Adrenal gland (tissue), 12 donors: ENCODE results near the gene BAHCC1. TPM values are rescaled to one million over a fixed set of nuclear protein-coding genes. Genes with fewer than 3 reads are reported as not detected.

Experiments used
- DNase-seq, 7 donors: peaks; one replicate each; pipeline ENCODE4 v3.0.0-alpha.2; 2019 to 2020
- H3K27ac ChIP-seq, 5 donors: fragments of 200-600 bp; sonication (generic) in 4 of 5; 1 replicate in 3 of 5; 2 replicates in 2 of 5; pipeline versions ENCODE4 v1.5.1 to v1.8.0; 2016 to 2020; ENCODE audit warnings: mild to moderate bottlenecking in 1 of 5
- H3K27me3 ChIP-seq: fragments of 200-600 bp; 2 replicates; pipeline ENCODE4 v1.8.0; 2021
- H3K36me3 ChIP-seq, 2 donors: fragments of 200-600 bp; replicated peaks in 1 of 2; 1 replicate in 1 of 2; 2 replicates in 1 of 2; pipeline versions ENCODE4 v1.5.1 to v1.8.0; 2018 to 2022
- H3K4me1 ChIP-seq, 2 donors: fragments of 200-600 bp; replicated peaks in 1 of 2; 1 replicate in 1 of 2; 2 replicates in 1 of 2; pipeline versions ENCODE4 v1.5.1 to v1.8.0; 2018 to 2021
- H3K4me3 ChIP-seq, 4 donors: fragments of 200-600 bp; sonication (generic) in 3 of 4; one replicate each; pipeline ENCODE4 v1.5.1; 2016 to 2018
- H3K9me3 ChIP-seq, 3 donors: fragments of 200-600 bp; sonication (generic) in 1 of 3; replicated peaks in 1 of 3; 1 replicate in 2 of 3; 2 replicates in 1 of 3; pipeline versions ENCODE4 v1.5.1 to v1.8.0; 2016 to 2021
- CTCF ChIP-seq, 6 experiments: fragments of 450-650 bp in 4 of 6; fragments of 200-600 bp in 2 of 6; sonication (generic) in 1 of 6; IDR thresholded peaks; 1 replicate in 5 of 6; 2 replicates in 1 of 6; pipeline versions ENCODE4 v1.5.1 to v1.8.0; 2016 to 2021; ENCODE audit warnings: antibody characterized with exemption in 6 of 6, mild to moderate bottlenecking in 2 of 6, moderate library complexity in 1 of 6
- POLR2A ChIP-seq, 2 donors: fragments of 450-650 bp; IDR thresholded peaks; one replicate each; pipeline ENCODE4 v1.6.1; 2017; ENCODE audit warnings: antibody characterized with exemption in 2 of 2, mild to moderate bottlenecking in 2 of 2, moderate library complexity in 1 of 2
- WGBS, 4 donors: extraction: QIAGEN DNeasy Blood & Tissue Kit in 2 of 4; methylation state at CpG; one replicate each; pipeline versions ENCODE4 v1.1.5 to v1.1.7; 2013 to 2017; 5-methylcytosine and 5-hydroxymethylcytosine counted together
- intact Hi-C, 2 donors: fragments of 100-400 bp; cut with DNase I; formaldehyde crosslinking; loops; one replicate each; pipeline versions ENCODE4 v1.14.1 to v1.15.0; 2022 to 2023
- polyA plus RNA-seq, 3 donors: library from polyadenylated mRNA; stranded (reverse); fragments of 200-250 nt in 2 of 3; fragments of 350-450 nt in 1 of 3; fragmentation: Illumina TruSeq in 1 of 3; extraction: RNeasy Lipid Tissue Mini Kit (QIAGEN cat#74804) in 1 of 3; gene quantifications; one replicate each; pipeline ENCODE4 v1.2.3, GENCODE V29; 2013 to 2014
- total RNA-seq, 9 donors: library from RNA; depleted of rRNA in 4 of 9; stranded (reverse); fragments of >200 nt in 4 of 9; fragments of 120-200 nt in 1 of 9; fragmentation: NEBNext Ultra II Directional in 1 of 9; extraction: Animal tissue kit (Norgen Biotek cat#: 25700) in 1 of 9; gene quantifications; one replicate each; pipeline versions ENCODE4 v1.1.0 to v1.2.4, GENCODE V29; 2013 to 2023
- donor health status: healthy with polysubstance abuse.
- donor health status: Bipolar disorder and iron deficiency.
- donor health status: DM: yes; HTN: yes; CAD: no.
- donor health status: DM: no; HTN: no; CAD: no.
- donor health status: DM: no; HTN: no; CAD: no.
- donor health status: DM: yes; HTN: yes; CAD: no.

Gene BAHCC1
- total and polyA plus RNA-seq, 12 donors = 1.7 to 68.0 (median 18.4) TPM

GRCh38 chr17:81391936-81392908, 3.0 kb upstream of the BAHCC1 start:
- TF ChIP-seq POLR2A (IDR thresholded peaks at IDR 0.05) (peak in 1 of 2 donors; percentile 39), CTCF (IDR thresholded peaks at IDR 0.05) (peak in 1 of 6 experiments; percentile 2)
- no peaks in the 10 kb centered on the region for H3K27me3 ChIP-seq
- H3K36me3 ChIP-seq = no peaks in the 10 kb centered on the region
- WGBS, 4 donors = 19 to 32% (median 26%) methylated on average over 29 to 34 of the region's 34 CpGs
- peak in 3 of 7 donors; percentile 62 to 73 (median 66) for DNase-seq
- intact Hi-C loops = loop anchor here (10.0 kb wide), 2 partner anchors 93 to 97 kb away; partner anchors contain the start of gene SLC38A10 (in 1 of the 2)
- H3K9me3 ChIP-seq = no peaks in the 10 kb centered on the region
- peaks cover 39 to 55% of the 10 kb centered on the region in 2 donors for H3K4me1 ChIP-seq
- H3K27ac ChIP-seq = peak overlapping the region; percentile 11 to 97 (median 95)
- H3K4me3 ChIP-seq = peak overlapping the region in 2 of 4 donors; percentile 66 to 96

- no peak for DNase-seq
- Histone ChIP-seq H3K36me3 (no peaks in the 10 kb centered on the region), H3K27ac (peak overlapping the region; percentile 11 to 97 (median 95)), H3K4me1 (peaks cover 33 to 47% of the 10 kb centered on the region in 2 donors), H3K9me3 (no peaks in the 10 kb centered on the region), H3K4me3 (peak overlapping the region in 3 of 4 donors; percentile 25 to 96 (median 66)), H3K27me3 (no peaks in the 10 kb centered on the region)
- no peak for TF ChIP-seq CTCF (IDR thresholded peaks at IDR 0.05)
- TF ChIP-seq POLR2A (IDR thresholded peaks at IDR 0.05) = no peak
- intact Hi-C loops = loop anchor here (10.0 kb wide), 2 partner anchors 92 to 98 kb away; partner anchors contain the start of gene SLC38A10 (in 1 of the 2)
- 5 to 21% (median 8%) methylated on average over 26 to 93 of the region's 93 CpGs for WGBS, 4 donors
Measured at GRCh38 chr17:81392909-81393654, 2.2 kb upstream of the BAHCC1 start.

GRCh38 chr17:81393684-81394376, 1.4 kb upstream of the BAHCC1 start:
- DNase-seq = peak; percentile 100
- TF ChIP-seq POLR2A (IDR thresholded peaks at IDR 0.05) (peak; percentile 48 to 75), CTCF (IDR thresholded peaks at IDR 0.05) (no peak)
- Histone ChIP-seq H3K27ac (peak overlapping the region; percentile 84 to 97 (median 95)), H3K4me1 (peaks cover 26 to 39% of the 10 kb centered on the region in 2 donors), H3K36me3 (no peaks in the 10 kb centered on the region), H3K9me3 (no peaks in the 10 kb centered on the region), H3K27me3 (no peaks in the 10 kb centered on the region), H3K4me3 (peak overlapping the region in 3 of 4 donors; percentile 38 to 96 (median 66))
- 0 to 3% (median 0%) methylated on average over 10 to 63 of the region's 63 CpGs for WGBS, 4 donors
- intact Hi-C loops = loop anchor here (10.0 kb wide), 2 partner anchors 91 to 99 kb away; partner anchors contain the start of gene SLC38A10 (in 1 of the 2)
